CD4-positive, alpha-beta T cell treated with Interferon alpha-2 for 1 hour (primary cell): ENCODE measurements around the gene MOV10.
"Not testable (repeated sequence)": the region's sequence is repeated elsewhere in the genome, so short reads cannot be mapped to it uniquely, and the experiment has no call there.

ENCODE experiments used
- DNase-seq, 2 donors: peaks; one replicate each; pipeline ENCODE4 v3.0.0-alpha.2; 2020 to 2022

Gene MOV10

GRCh38 chr1:112714313-112715263 is 40.1 kb downstream of the MOV10 start:
- DNase-seq = no peak

GRCh38 chr1:112715264-112716053 is 41.0 kb downstream of the MOV10 start, which contains the start of gene PPM1J:
PPM1J (minus strand) TSS chr1:112715332; CDS start chr1:112715301, 31 bp downstream.
- DNase-seq = peak; percentile 98 to 99

GRCh38 chr1:112716133-112716720 is 41.8 kb downstream of the MOV10 start:
- DNase-seq = peak; percentile 77 to 85

- DNase-seq = no peak
Observed at GRCh38 chr1:112717263-112717873, 42.9 kb downstream of the MOV10 start.

- DNase-seq = peak; percentile 71 to 77
Observed at GRCh38 chr1:112718691-112719418, 44.4 kb downstream of the MOV10 start.

- no peak for DNase-seq
Observed at GRCh38 chr1:112719706-112720105, 45.2 kb downstream of the MOV10 start.

- DNase-seq = no peak
Observed at GRCh38 chr1:112720800-112721199, 46.3 kb downstream of the MOV10 start.

GRCh38 chr1:112721294-112721693 is 46.8 kb downstream of the MOV10 start:
- DNase-seq = not testable (repeated sequence)

GRCh38 chr1:112721966-112722524 is 47.6 kb downstream of the MOV10 start:
- DNase-seq = no peak

- DNase-seq = no peak
Observed at GRCh38 chr1:112722601-112723510, 48.4 kb downstream of the MOV10 start.

- no peak for DNase-seq
Observed at GRCh38 chr1:112723511-112723839, 49.0 kb downstream of the MOV10 start.

- not testable (repeated sequence) for DNase-seq
Observed at GRCh38 chr1:112724240-112724639, 49.8 kb downstream of the MOV10 start.

GRCh38 chr1:112727716-112728115 is 53.3 kb downstream of the MOV10 start:
- DNase-seq = no peak

- not testable (repeated sequence) for DNase-seq
Observed at GRCh38 chr1:112728306-112728971, 54.0 kb downstream of the MOV10 start.

GRCh38 chr1:112729011-112729410 is 54.6 kb downstream of the MOV10 start:
- DNase-seq = not testable (repeated sequence)

- DNase-seq = no peak
Observed at GRCh38 chr1:112729909-112730308, 55.5 kb downstream of the MOV10 start.

- DNase-seq = no peak
Observed at GRCh38 chr1:112731451-112731850, 57.0 kb downstream of the MOV10 start.

GRCh38 chr1:112735752-112736151 is 61.3 kb downstream of the MOV10 start:
- no peak for DNase-seq

GRCh38 chr1:112737573-112737972 is 63.1 kb downstream of the MOV10 start:
- no peak for DNase-seq
